B cell (primary cell): ENCODE results near the gene BPIFA1.

Experiments
- CTCF ChIP-seq: fragments of 200-600 bp; IDR thresholded peaks from one replicate; pipeline ENCODE4 v1.8.0; 2022; ENCODE audit warnings: antibody characterized with exemption, mild to moderate bottlenecking
- EZH2 ChIP-seq: IDR thresholded peaks from 2 replicates; pipeline ENCODE4 v1.6.1; 2012; ENCODE audit warnings: borderline replicate concordance, low read depth, mild to moderate bottlenecking, moderate library complexity, low read length; ENCODE audit not compliant: insufficient read depth, poor library complexity, severe bottlenecking

- TF ChIP-seq CTCF (no peak), EZH2 (no peak)
Measured at GRCh38 chr20:33239418-33239817, 3.6 kb downstream of the BPIFA1 start.
